DND-41 (cell line): Measurements from ENCODE around the gene NRXN3.

Experiments
- ATAC-seq: fragments of 200-7000 bp; cut with Tn5 transposase; 3 replicates; pipeline ENCODE4 v1.9.1; 2021; ENCODE audit warnings: low read depth; ENCODE audit not compliant: insufficient read depth
- DNase-seq: peaks from one replicate; pipeline ENCODE4 v3.0.0-alpha.2; 2020
- H2AFZ ChIP-seq: 2 replicates; pipeline ENCODE4 v1.6.0; 2012; ENCODE audit warnings: low read depth, low read length
- H3K27ac ChIP-seq: 2 replicates; pipeline ENCODE4 v1.5.1; 2012; ENCODE audit warnings: low read length, inconsistent platforms
- H3K27me3 ChIP-seq: fragments of 200-600 bp; sonication (generic); 2 replicates; pipeline ENCODE4 v1.6.0; 2012; ENCODE audit warnings: low read length, mild to moderate bottlenecking, inconsistent platforms; ENCODE audit not compliant: insufficient read depth, poor library complexity
- H3K36me3 ChIP-seq: 2 replicates; pipeline ENCODE4 v1.5.1; 2012; ENCODE audit warnings: low read length, inconsistent platforms; ENCODE audit not compliant: insufficient read depth
- H3K4me1 ChIP-seq: 2 replicates; pipeline ENCODE4 v1.5.1; 2012; ENCODE audit warnings: mild to moderate bottlenecking, low read length; ENCODE audit not compliant: insufficient read depth
- H3K4me2 ChIP-seq: 2 replicates; pipeline ENCODE4 v1.6.0; 2012; ENCODE audit warnings: mild to moderate bottlenecking, moderate library complexity, low read length, inconsistent platforms; ENCODE audit not compliant: insufficient read depth
- H3K4me3 ChIP-seq, 2 experiments: fragments of 200-600 bp in 1 of 2; shearing (Covaris generic) in 1 of 2; 2 replicates each; pipeline ENCODE4 v1.5.1; 2012 to 2016; ENCODE audit warnings: inconsistent platforms in 2 of 2, low read length in 2 of 2, mild to moderate bottlenecking in 2 of 2, low read depth in 1 of 2, moderate library complexity in 1 of 2
- H3K79me2 ChIP-seq: 2 replicates; pipeline ENCODE4 v1.6.0; 2012; ENCODE audit warnings: low read length, inconsistent platforms; ENCODE audit not compliant: insufficient read depth
- H3K9ac ChIP-seq: 2 replicates; pipeline ENCODE4 v1.6.0; 2012; ENCODE audit warnings: low read depth, mild to moderate bottlenecking, inconsistent platforms, low read length, moderate library complexity
- H3K9me3 ChIP-seq: 2 replicates; pipeline ENCODE4 v1.5.1; 2012; ENCODE audit warnings: low read length, moderate library complexity, mild to moderate bottlenecking, inconsistent platforms; ENCODE audit not compliant: insufficient read depth, severe bottlenecking
- H4K20me1 ChIP-seq: 2 replicates; pipeline ENCODE4 v1.6.0; 2012; ENCODE audit warnings: low read length; ENCODE audit not compliant: insufficient read depth
- CTCF ChIP-seq: IDR thresholded peaks from 2 replicates; pipeline ENCODE4 v1.5.1; 2012; ENCODE audit warnings: borderline replicate concordance, low read length, moderate library complexity, mild to moderate bottlenecking; ENCODE audit not compliant: poor library complexity, severe bottlenecking; ENCODE audit errors: extremely low read depth
- EZH2 ChIP-seq: IDR thresholded peaks from 3 replicates; pipeline ENCODE4 v1.6.1; 2012; ENCODE audit warnings: borderline replicate concordance, low read depth, mild to moderate bottlenecking, moderate library complexity, low read length, inconsistent platforms; ENCODE audit not compliant: severe bottlenecking

NRXN3 gene

GRCh38 chr14:79861111-79861510 is 1690.9 kb downstream of the NRXN3 start:
- no peaks in the 10 kb centered on the region for H3K36me3 ChIP-seq
- H3K27me3 ChIP-seq = no peaks in the 10 kb centered on the region
- H3K27ac ChIP-seq = no peak overlapping the region
- no peaks in the 10 kb centered on the region for H3K4me1 ChIP-seq
- no peak overlapping the region for H3K4me3 ChIP-seq
- ATAC-seq (no peak), DNase-seq (no peak)
- no peaks in the 10 kb centered on the region for H4K20me1 ChIP-seq
- no peak overlapping the region for H3K9ac ChIP-seq
- no peak overlapping the region for H2AFZ ChIP-seq
- no peak overlapping the region for H3K4me2 ChIP-seq
- no peaks in the 10 kb centered on the region for H3K79me2 ChIP-seq
- no peak for TF ChIP-seq EZH2
- H3K9me3 ChIP-seq = no peaks in the 10 kb centered on the region

- no peak overlapping the region for H3K9ac ChIP-seq
- no peak overlapping the region for H3K4me2 ChIP-seq
- TF ChIP-seq EZH2 (no peak), CTCF (no peak)
- H2AFZ ChIP-seq = no peak overlapping the region
- no peak overlapping the region for H3K27ac ChIP-seq
- ATAC-seq (no peak), DNase-seq (no peak)
- no peaks in the 10 kb centered on the region for H4K20me1 ChIP-seq
- no peak overlapping the region for H3K4me3 ChIP-seq
- H3K9me3 ChIP-seq = no peaks in the 10 kb centered on the region
- no peaks in the 10 kb centered on the region for H3K27me3 ChIP-seq
- H3K36me3 ChIP-seq = no peaks in the 10 kb centered on the region
- no peaks in the 10 kb centered on the region for H3K79me2 ChIP-seq
- H3K4me1 ChIP-seq = no peaks in the 10 kb centered on the region
Measured at GRCh38 chr14:79862045-79862444, 1691.9 kb downstream of the NRXN3 start.

GRCh38 chr14:79871136-79871535 is 1701.0 kb downstream of the NRXN3 start:
- Histone ChIP-seq H3K36me3 (no peaks in the 10 kb centered on the region), H3K4me3 (no peak overlapping the region), H3K9ac (no peak overlapping the region), H3K27me3 (no peaks in the 10 kb centered on the region), H3K4me2 (no peak overlapping the region), H3K27ac (no peak overlapping the region), H3K79me2 (no peaks in the 10 kb centered on the region), H2AFZ (no peak overlapping the region), H3K4me1 (no peaks in the 10 kb centered on the region), H4K20me1 (no peaks in the 10 kb centered on the region), H3K9me3 (no peaks in the 10 kb centered on the region)
- no peak for DNase-seq
- no peak for ATAC-seq
- TF ChIP-seq EZH2 (no peak), CTCF (no peak)

- Histone ChIP-seq H3K4me3 (no peak overlapping the region), H3K79me2 (no peaks in the 10 kb centered on the region), H2AFZ (no peak overlapping the region), H4K20me1 (no peaks in the 10 kb centered on the region), H3K4me1 (no peaks in the 10 kb centered on the region), H3K9ac (no peak overlapping the region), H3K9me3 (no peaks in the 10 kb centered on the region), H3K36me3 (no peaks in the 10 kb centered on the region), H3K4me2 (no peak overlapping the region), H3K27ac (no peak overlapping the region), H3K27me3 (no peaks in the 10 kb centered on the region)
- DNase-seq (no peak), ATAC-seq (no peak)
- TF ChIP-seq CTCF (no peak), EZH2 (no peak)
Measured at GRCh38 chr14:79878229-79878628, 1708.1 kb downstream of the NRXN3 start.
